Epithelial cell of proximal tubule (primary cell): Measurements from ENCODE around the gene NR1H4. TPM values are rescaled to one million over a fixed set of nuclear protein-coding genes. Genes with fewer than 3 reads are reported as not detected.

ENCODE experiments used
- DNase-seq: peaks from one replicate; pipeline ENCODE4 v3.0.0-alpha.2; 2011; ENCODE audit warnings: low read depth
- H3K4me3 ChIP-seq: 2 replicates; pipeline ENCODE4 v1.5.1; 2011; ENCODE audit warnings: low read depth, mild to moderate bottlenecking, low read length
- CTCF ChIP-seq: conservative IDR thresholded peaks from 2 replicates; pipeline ENCODE4 v1.5.1; 2012; ENCODE audit warnings: low read depth, mild to moderate bottlenecking, low read length
- total RNA-seq: library from RNA; depleted of rRNA; stranded (reverse); fragments of >200 nt; gene quantifications from 2 replicates; pipeline ENCODE4 v1.2.3, GENCODE V29; 2015

The NR1H4 gene
- total RNA-seq, 1 donor from 2014 or later, result not detected

GRCh38 chr12:100564090-100564489 lies 90.4 kb downstream of the NR1H4 start:
- no peak for DNase-seq
- H3K4me3 ChIP-seq, result no peak overlapping the region
- TF ChIP-seq CTCF, result no peak

GRCh38 chr12:100564905-100565467 lies 91.3 kb downstream of the NR1H4 start:
- no peak for TF ChIP-seq CTCF
- no peak for DNase-seq
- H3K4me3 ChIP-seq, result no peak overlapping the region

GRCh38 chr12:100565987-100566545 lies 92.4 kb downstream of the NR1H4 start:
- H3K4me3 ChIP-seq, result no peak overlapping the region
- no peak for DNase-seq
- peak; percentile 32 for TF ChIP-seq CTCF

GRCh38 chr12:100566887-100567637 lies 93.4 kb downstream of the NR1H4 start:
- DNase-seq, result no peak
- no peak for TF ChIP-seq CTCF
- no peak overlapping the region for H3K4me3 ChIP-seq

DNA sequence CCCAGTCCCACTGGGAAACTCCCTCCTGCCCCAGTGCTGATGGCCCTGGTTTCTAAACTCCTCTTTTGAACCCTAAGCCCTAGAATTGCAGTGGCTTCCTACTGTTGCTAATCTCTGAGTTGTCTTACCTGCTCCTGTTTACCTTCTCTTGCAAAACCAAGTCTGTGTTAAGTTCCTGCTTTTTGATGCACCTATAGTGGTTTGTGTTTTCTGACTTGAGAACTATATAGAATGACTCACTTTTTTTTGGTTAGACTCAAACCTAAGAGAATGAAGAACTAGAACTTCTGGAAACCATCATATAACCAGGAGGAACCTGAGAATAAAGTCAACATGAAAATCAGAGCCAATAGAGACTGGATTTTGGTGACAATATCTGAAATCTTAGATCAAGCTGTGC lies 94.3 kb downstream of the NR1H4 start:
- no peak for TF ChIP-seq CTCF

DNA sequence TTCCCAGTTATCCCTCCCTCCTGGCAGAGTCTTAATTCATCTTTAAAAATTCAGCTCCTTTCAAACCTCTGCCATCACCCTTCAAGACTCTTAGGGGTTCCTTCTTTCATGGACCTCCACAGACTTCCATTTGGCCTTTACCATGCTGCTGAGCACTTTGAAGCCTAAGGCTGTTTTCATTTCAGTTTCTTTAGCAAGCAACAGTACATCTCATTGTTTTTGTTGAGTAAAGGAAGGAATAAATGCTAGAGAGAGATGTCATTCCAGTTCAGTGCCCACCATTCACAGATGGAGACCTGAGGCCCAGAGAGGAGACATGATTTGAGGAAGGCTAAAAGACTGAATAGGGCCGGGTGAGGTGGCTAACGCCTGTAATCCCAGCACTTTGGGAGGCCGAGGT lies 98.5 kb downstream of the NR1H4 start:
- H3K4me3 ChIP-seq, result no peak overlapping the region
- no peak for DNase-seq
- TF ChIP-seq CTCF, result no peak

More for the DNA sequence above, 94.3 kb downstream of the NR1H4 start:
- no peak for DNase-seq
- H3K4me3 ChIP-seq, result no peak overlapping the region
